Gastrocnemius medialis (tissue), 4 donors: Measurements from ENCODE around the gene TIGD2.

Source experiments
- POLR2A ChIP-seq, 2 donors: fragments of 450-650 bp; IDR thresholded peaks; one replicate each; pipeline ENCODE4 v1.6.1; 2017; ENCODE audit warnings: antibody characterized with exemption in 2 of 2, mild to moderate bottlenecking in 2 of 2, moderate library complexity in 2 of 2
- TF ChIP-seq, protein P1 (sequence below), 5 experiments: fragments of 450-650 bp in 3 of 5; fragments of 200-600 bp in 2 of 5; sonication (generic) in 2 of 5; IDR thresholded peaks in 4 of 5; conservative IDR thresholded peaks in 1 of 5; 1 replicate in 4 of 5; 2 replicates in 1 of 5; pipeline ENCODE4 v1.5.1; 2016 to 2019; ENCODE audit warnings: antibody characterized with exemption in 5 of 5, mild to moderate bottlenecking in 3 of 5, moderate library complexity in 3 of 5

DNA sequence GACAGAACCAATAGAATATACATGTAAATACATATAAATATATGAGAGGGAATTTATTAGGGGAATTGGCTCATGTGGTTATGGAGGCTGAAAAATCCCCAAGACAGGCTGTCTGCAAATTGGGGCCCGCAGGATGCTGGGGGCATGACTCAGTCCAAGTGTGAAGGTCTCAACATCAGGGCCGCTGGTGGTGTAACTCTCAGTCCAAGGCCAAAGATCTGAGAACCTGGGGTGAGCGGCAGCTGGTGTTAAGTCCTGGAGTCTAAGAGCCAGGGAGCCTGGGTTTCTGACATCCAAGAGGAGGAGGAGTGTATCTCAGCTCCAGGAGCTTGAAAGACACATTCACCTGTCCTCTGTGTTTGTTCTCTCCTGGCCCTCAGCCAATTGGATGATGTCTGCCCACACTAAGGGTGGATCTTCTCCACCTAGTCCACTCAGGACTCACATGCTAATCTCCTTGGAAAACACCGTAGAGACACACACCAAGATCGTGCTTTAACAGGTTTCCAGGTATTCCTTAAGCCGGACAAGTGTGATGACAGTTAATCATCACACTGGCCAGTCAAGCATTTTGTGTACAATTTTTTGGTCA lies 28.9 kb downstream of the TIGD2 start:
- TF ChIP-seq, protein P1, sequence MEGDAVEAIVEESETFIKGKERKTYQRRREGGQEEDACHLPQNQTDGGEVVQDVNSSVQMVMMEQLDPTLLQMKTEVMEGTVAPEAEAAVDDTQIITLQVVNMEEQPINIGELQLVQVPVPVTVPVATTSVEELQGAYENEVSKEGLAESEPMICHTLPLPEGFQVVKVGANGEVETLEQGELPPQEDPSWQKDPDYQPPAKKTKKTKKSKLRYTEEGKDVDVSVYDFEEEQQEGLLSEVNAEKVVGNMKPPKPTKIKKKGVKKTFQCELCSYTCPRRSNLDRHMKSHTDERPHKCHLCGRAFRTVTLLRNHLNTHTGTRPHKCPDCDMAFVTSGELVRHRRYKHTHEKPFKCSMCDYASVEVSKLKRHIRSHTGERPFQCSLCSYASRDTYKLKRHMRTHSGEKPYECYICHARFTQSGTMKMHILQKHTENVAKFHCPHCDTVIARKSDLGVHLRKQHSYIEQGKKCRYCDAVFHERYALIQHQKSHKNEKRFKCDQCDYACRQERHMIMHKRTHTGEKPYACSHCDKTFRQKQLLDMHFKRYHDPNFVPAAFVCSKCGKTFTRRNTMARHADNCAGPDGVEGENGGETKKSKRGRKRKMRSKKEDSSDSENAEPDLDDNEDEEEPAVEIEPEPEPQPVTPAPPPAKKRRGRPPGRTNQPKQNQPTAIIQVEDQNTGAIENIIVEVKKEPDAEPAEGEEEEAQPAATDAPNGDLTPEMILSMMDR (IDR thresholded peaks at IDR 0.05 in 4 of 5, conservative IDR thresholded peaks at IDR 0.05 in 1 of 5), result no peak
- no peak for TF ChIP-seq POLR2A (IDR thresholded peaks at IDR 0.05)
